ENCODE results near the gene PHF2.

Gene PHF2

GRCh38 chr9:93579711-93580516 lies 3.5 kb downstream of the PHF2 start:
- DNase-seq (ENCODE audit: low read depth in 1 of 2, low spot score in 1 of 2): no peak
- TF ChIP-seq REST (IDR thresholded peaks at IDR 0.05; ENCODE audit: insufficient replicate concordance, low read depth) (no peak), CTCF (IDR thresholded peaks at IDR 0.05; ENCODE audit: insufficient read depth, low read length) (no peak), SPI1 (IDR thresholded peaks at IDR 0.05; ENCODE audit: borderline replicate concordance, low read depth) (no peak), POLR2AphosphoS5 (IDR thresholded peaks at IDR 0.05; ENCODE audit: low read depth) (no peak), GABPA (IDR thresholded peaks at IDR 0.05; ENCODE audit: low read depth) (no peak)
- H3K27ac ChIP-seq (replicated peaks): no peak overlapping the region
- H3K4me3 ChIP-seq (replicated peaks; ENCODE audit: insufficient read depth, low read length): no peak overlapping the region
- no peaks in the 10 kb centered on the region for H3K27me3 ChIP-seq (ENCODE audit: insufficient read depth, poor library complexity, severe bottlenecking)

- no peak overlapping the region for H3K27ac ChIP-seq (replicated peaks)
- H3K4me3 ChIP-seq (replicated peaks; ENCODE audit: insufficient read depth, low read length): no peak overlapping the region
- DNase-seq (ENCODE audit: low read depth in 1 of 2, low spot score in 1 of 2): no peak
- H3K27me3 ChIP-seq (ENCODE audit: insufficient read depth, poor library complexity, severe bottlenecking): no peaks in the 10 kb centered on the region
- no peak for TF ChIP-seq CTCF (IDR thresholded peaks at IDR 0.05; ENCODE audit: insufficient read depth, low read length)
- no peak for TF ChIP-seq POLR2AphosphoS5 (IDR thresholded peaks at IDR 0.05; ENCODE audit: low read depth)
- TF ChIP-seq REST (IDR thresholded peaks at IDR 0.05; ENCODE audit: insufficient replicate concordance, low read depth): no peak
- no peak for TF ChIP-seq SPI1 (IDR thresholded peaks at IDR 0.05; ENCODE audit: borderline replicate concordance, low read depth)
- no peak for TF ChIP-seq GABPA (IDR thresholded peaks at IDR 0.05; ENCODE audit: low read depth)
Observed at GRCh38 chr9:93580654-93581380, 4.4 kb downstream of the PHF2 start.

GRCh38 chr9:93582115-93582514 lies 5.7 kb downstream of the PHF2 start:
- Histone ChIP-seq H3K4me3 (replicated peaks; ENCODE audit: insufficient read depth, low read length) (no peak overlapping the region), H3K27me3 (ENCODE audit: insufficient read depth, poor library complexity, severe bottlenecking) (no peaks in the 10 kb centered on the region), H3K27ac (replicated peaks) (no peak overlapping the region)
- no peak for DNase-seq (ENCODE audit: low read depth in 1 of 2, low spot score in 1 of 2)
- TF ChIP-seq GABPA (IDR thresholded peaks at IDR 0.05; ENCODE audit: low read depth) (no peak), CTCF (IDR thresholded peaks at IDR 0.05; ENCODE audit: insufficient read depth, low read length) (no peak), POLR2AphosphoS5 (IDR thresholded peaks at IDR 0.05; ENCODE audit: low read depth) (no peak), SPI1 (IDR thresholded peaks at IDR 0.05; ENCODE audit: borderline replicate concordance, low read depth) (no peak), REST (IDR thresholded peaks at IDR 0.05; ENCODE audit: insufficient replicate concordance, low read depth) (no peak)
